Keratinocyte (primary cell): ENCODE measurements around the gene ZBTB8B. TPM values are rescaled to one million over a fixed set of nuclear protein-coding genes. Genes with fewer than 3 reads are reported as not detected.

Experiments
- DNase-seq: peaks from one replicate; pipeline ENCODE4 v3.0.0-alpha.2; 2011; ENCODE audit warnings: low read depth, missing footprints, low spot score
- FAIRE-seq: peaks from 2 replicates; lab custom pipeline; 2011; peaks lifted over from hg19 to GRCh38; lab: Jason Lieb, UNC
- H2AFZ ChIP-seq: 2 replicates; pipeline ENCODE4 v1.6.0; 2012; ENCODE audit warnings: low read length, control low read depth, inconsistent platforms; ENCODE audit not compliant: control insufficient read depth
- H3K27ac ChIP-seq: 2 replicates; pipeline ENCODE4 v1.5.1; 2011; ENCODE audit warnings: low read length; ENCODE audit not compliant: control insufficient read depth, insufficient read depth
- H3K27me3 ChIP-seq: 3 replicates; pipeline ENCODE4 v1.6.0; 2011; ENCODE audit warnings: low read length; ENCODE audit not compliant: control insufficient read depth, insufficient read depth; ENCODE audit errors: extremely low read depth
- H3K36me3 ChIP-seq, 2 experiments: 2 replicates in 1 of 2; 3 replicates in 1 of 2; pipeline ENCODE4 v1.5.1; 2011; ENCODE audit warnings: low read length in 2 of 2, mild to moderate bottlenecking in 1 of 2; ENCODE audit not compliant: control insufficient read depth in 2 of 2, insufficient read depth in 2 of 2; ENCODE audit errors: extremely low read depth in 1 of 2
- H3K4me1 ChIP-seq: 3 replicates; pipeline ENCODE4 v1.5.1; 2011; ENCODE audit warnings: low read length; ENCODE audit not compliant: control insufficient read depth, insufficient read depth; ENCODE audit errors: extremely low read depth
- H3K4me2 ChIP-seq: 3 replicates; pipeline ENCODE4 v1.6.0; 2011; ENCODE audit warnings: low read depth, low read length; ENCODE audit not compliant: control insufficient read depth, insufficient read depth; ENCODE audit errors: extremely low read depth
- H3K4me3 ChIP-seq, 3 experiments: fragments of 200-600 bp in 1 of 3; sonication (generic) in 1 of 3; 2 replicates in 2 of 3; 3 replicates in 1 of 3; pipeline ENCODE4 v1.5.1; 2011 to 2016; ENCODE audit warnings: low read length in 3 of 3, mild to moderate bottlenecking in 3 of 3, control low read depth in 2 of 3, inconsistent platforms in 1 of 3, low read depth in 1 of 3, mixed read lengths in 1 of 3, mixed run types in 1 of 3, moderate library complexity in 1 of 3; ENCODE audit not compliant: control insufficient read depth in 2 of 3, insufficient read depth in 2 of 3; ENCODE audit errors: extremely low read depth in 1 of 3
- H3K79me2 ChIP-seq: 2 replicates; pipeline ENCODE4 v1.6.0; 2012; ENCODE audit warnings: low read length; ENCODE audit not compliant: control insufficient read depth, insufficient read depth
- H3K9ac ChIP-seq: 3 replicates; pipeline ENCODE4 v1.6.0; 2011; ENCODE audit warnings: low read length; ENCODE audit not compliant: control insufficient read depth, insufficient read depth; ENCODE audit errors: extremely low read depth
- H3K9me1 ChIP-seq: 3 replicates; pipeline ENCODE4 v1.6.0; 2011; ENCODE audit warnings: low read length; ENCODE audit not compliant: control insufficient read depth, insufficient read depth; ENCODE audit errors: extremely low read depth
- H3K9me3 ChIP-seq: 2 replicates; pipeline ENCODE4 v1.5.1; 2012; ENCODE audit warnings: low read depth, low read length; ENCODE audit not compliant: control insufficient read depth
- H4K20me1 ChIP-seq: 3 replicates; pipeline ENCODE4 v1.6.0; 2011; ENCODE audit warnings: low read length; ENCODE audit not compliant: control insufficient read depth, insufficient read depth; ENCODE audit errors: extremely low read depth
- CTCF ChIP-seq, 3 experiments: IDR thresholded peaks in 1 of 3; conservative IDR thresholded peaks in 1 of 3; optimal IDR thresholded peaks in 1 of 3; 2 replicates in 2 of 3; 3 replicates in 1 of 3; pipeline versions ENCODE3 to v1.5.1; 2011; ENCODE audit warnings: low read length in 3 of 3, mild to moderate bottlenecking in 3 of 3, moderate library complexity in 2 of 3, control low read depth in 1 of 3, inconsistent platforms in 1 of 3; ENCODE audit not compliant: insufficient read depth in 2 of 3; ENCODE audit errors: extremely low read depth in 1 of 3
- EZH2 ChIP-seq: IDR thresholded peaks from one replicate; pipeline ENCODE4 v1.6.1; 2012; ENCODE audit warnings: inconsistent platforms, mild to moderate bottlenecking, low read length, moderate library complexity
- dilution Hi-C: fragments of 300-500 bp; cut with MboI; formaldehyde crosslinking; loops from one replicate; pipeline ENCODE4 v1.7.0; 2020; ENCODE audit warnings: low sequenced_read_pairs; ENCODE audit not compliant: extremely low pct_ligation_motif_present
- polyA plus RNA-seq, 5 experiments: library from polyadenylated mRNA; depleted of rRNA in 3 of 5; stranded (reverse) in 3 of 5; stranded (forward) in 1 of 5; unstranded in 1 of 5; fragments of >200 nt; gene quantifications; 1 replicate in 1 of 5; 2 replicates in 3 of 5; 3 replicates in 1 of 5; pipeline versions ENCODE4 v1.2.1 to v1.2.3, GENCODE V29; 2011 to 2012; ENCODE audit warnings: missing spikeins in 2 of 5, low read depth in 1 of 5, low replicate concordance in 1 of 5

The ZBTB8B gene
- polyA plus RNA-seq, 1 donor (not counting 4 experiments of a cell fraction or from before 2014, with no cell fraction given) = not detected

- Histone ChIP-seq H3K4me1 (no peaks in the 10 kb centered on the region), H3K36me3 (no peaks in the 10 kb centered on the region), H2AFZ (no peak overlapping the region), H4K20me1 (no peaks in the 10 kb centered on the region), H3K4me3 (no peak overlapping the region), H3K9me3 (no peaks in the 10 kb centered on the region), H3K27ac (no peak overlapping the region), H3K27me3 (no peaks in the 10 kb centered on the region), H3K9me1 (no peaks in the 10 kb centered on the region), H3K79me2 (no peaks in the 10 kb centered on the region), H3K4me2 (no peak overlapping the region), H3K9ac (no peak overlapping the region)
- DNase-seq (no peak), FAIRE-seq (no peak)
- no peak for TF ChIP-seq CTCF (optimal IDR thresholded peaks at IDR 0.05 in 1 of 3, IDR thresholded peaks at IDR 0.05 in 1 of 3, conservative IDR thresholded peaks at IDR 0.05 in 1 of 3; ENCODE audit: extremely low read depth in 1 of 3, insufficient read depth in 2 of 3, low read length in 3 of 3)
- TF ChIP-seq EZH2 = no peak
- dilution Hi-C loops = no loop called here
Observed at GRCh38 chr1:32487182-32487581, 22.3 kb downstream of the ZBTB8B start.

GRCh38 chr1:32489774-32490454 is 25.0 kb downstream of the ZBTB8B start:
- Histone ChIP-seq H3K36me3 (no peaks in the 10 kb centered on the region), H3K9ac (no peak overlapping the region), H3K27me3 (no peaks in the 10 kb centered on the region), H4K20me1 (no peaks in the 10 kb centered on the region), H3K27ac (no peak overlapping the region), H3K79me2 (no peaks in the 10 kb centered on the region), H3K4me2 (no peak overlapping the region), H3K4me1 (peaks cover 5% of the 10 kb centered on the region), H3K9me1 (no peaks in the 10 kb centered on the region), H3K4me3 (no peak overlapping the region), H2AFZ (no peak overlapping the region), H3K9me3 (no peaks in the 10 kb centered on the region)
- dilution Hi-C loops = no loop called here
- DNase-seq = no peak
- FAIRE-seq = no peak
- TF ChIP-seq CTCF (optimal IDR thresholded peaks at IDR 0.05 in 1 of 3, IDR thresholded peaks at IDR 0.05 in 1 of 3, conservative IDR thresholded peaks at IDR 0.05 in 1 of 3; ENCODE audit: extremely low read depth in 1 of 3, insufficient read depth in 2 of 3, low read length in 3 of 3) (no peak), EZH2 (no peak)
